Ishikawa (cell line): ENCODE measurements around the gene CDH23.

ENCODE experiments used
- CEBPB ChIP-seq: IDR thresholded peaks from 2 replicates; pipeline ENCODE4 v1.6.1; 2012
- CREB1 ChIP-seq: IDR thresholded peaks from 2 replicates; pipeline ENCODE4 v1.6.1; 2012; ENCODE audit warnings: low read depth
- EGR1 ChIP-seq: IDR thresholded peaks from 2 replicates; pipeline ENCODE4 v1.6.1; 2012
- EP300 ChIP-seq: IDR thresholded peaks from 2 replicates; pipeline ENCODE4 v1.6.1; 2012; ENCODE audit warnings: borderline replicate concordance
- FOXM1 ChIP-seq: IDR thresholded peaks from 2 replicates; pipeline ENCODE4 v1.6.1; 2012; ENCODE audit warnings: low read depth, borderline replicate concordance
- NFIC ChIP-seq: IDR thresholded peaks from 2 replicates; pipeline ENCODE4 v1.6.1; 2012
- RAD21 ChIP-seq: IDR thresholded peaks from 2 replicates; pipeline ENCODE4 v1.6.1; 2012; ENCODE audit warnings: low read depth
- REST ChIP-seq: IDR thresholded peaks from 2 replicates; pipeline ENCODE4 v1.6.1; 2012; ENCODE audit warnings: low read depth, mild to moderate bottlenecking
- TAF1 ChIP-seq: IDR thresholded peaks from 2 replicates; pipeline ENCODE4 v1.6.1; 2012; ENCODE audit warnings: low read depth, mild to moderate bottlenecking
- TCF12 ChIP-seq: IDR thresholded peaks from 2 replicates; pipeline ENCODE4 v1.6.1; 2012; ENCODE audit warnings: low read depth
- TEAD4 ChIP-seq: IDR thresholded peaks from 2 replicates; pipeline ENCODE4 v1.6.1; 2012
- YY1 ChIP-seq: IDR thresholded peaks from 2 replicates; pipeline ENCODE4 v1.6.1; 2012; ENCODE audit warnings: low read depth
- ZBTB7A ChIP-seq: IDR thresholded peaks from 2 replicates; pipeline ENCODE4 v1.6.1; 2012; ENCODE audit warnings: low read depth
- TF ChIP-seq, protein P1 (sequence below): IDR thresholded peaks from 2 replicates; pipeline ENCODE4 v1.6.1; 2012
- TF ChIP-seq, protein P2 (sequence below): IDR thresholded peaks from 2 replicates; pipeline ENCODE4 v1.6.1; 2012

CDH23 gene

DNA sequence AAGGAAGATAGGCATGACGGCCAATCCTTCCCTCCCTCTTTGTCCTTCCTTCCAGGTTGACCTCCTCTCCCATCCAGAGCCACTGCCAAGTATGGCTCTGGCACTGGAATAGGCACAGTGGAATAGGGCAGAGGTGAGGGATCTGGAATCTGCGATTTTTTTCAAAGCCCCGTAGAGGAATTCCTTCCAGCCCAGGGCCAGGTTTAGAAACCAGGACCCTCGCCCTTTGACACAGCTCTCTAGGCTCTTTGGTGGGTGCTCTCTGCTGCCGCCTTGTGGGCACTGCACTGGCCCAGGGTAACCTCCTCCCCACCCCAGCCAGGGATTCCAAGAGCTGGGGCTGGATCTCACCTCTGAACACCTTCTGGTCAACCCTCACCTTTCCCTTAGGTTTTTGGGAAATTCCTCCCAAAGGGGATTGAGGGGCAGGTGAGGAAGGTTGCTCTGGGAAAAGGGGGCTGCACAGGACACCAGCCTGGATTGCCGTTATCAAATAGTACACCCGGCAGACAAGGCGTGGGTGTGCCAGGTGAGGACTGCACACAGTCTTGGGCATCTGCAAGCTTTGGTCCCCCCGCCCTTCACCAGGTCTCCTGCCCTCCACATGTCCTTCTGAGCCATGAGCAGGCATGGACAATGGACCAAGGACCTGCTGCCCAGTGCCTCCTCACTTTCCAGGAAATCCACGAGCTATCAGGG is 300.1 kb downstream of the CDH23 start:
- TF ChIP-seq TAF1 (no peak), TCF12 (no peak), REST (no peak), EGR1 (no peak), ZBTB7A (0 out of 2 replicates have a peak, but pooled peaks have one; percentile 40), CEBPB (no peak), RAD21 (peak; percentile 68), TEAD4 (no peak; the same call in 1 of the 2 replicates), NFIC (0 out of 2 replicates have a peak, but pooled peaks have one; percentile 9), EP300 (no peak), FOXM1 (no peak), YY1 (no peak), CREB1 (no peak)
- TF ChIP-seq, protein P1, sequence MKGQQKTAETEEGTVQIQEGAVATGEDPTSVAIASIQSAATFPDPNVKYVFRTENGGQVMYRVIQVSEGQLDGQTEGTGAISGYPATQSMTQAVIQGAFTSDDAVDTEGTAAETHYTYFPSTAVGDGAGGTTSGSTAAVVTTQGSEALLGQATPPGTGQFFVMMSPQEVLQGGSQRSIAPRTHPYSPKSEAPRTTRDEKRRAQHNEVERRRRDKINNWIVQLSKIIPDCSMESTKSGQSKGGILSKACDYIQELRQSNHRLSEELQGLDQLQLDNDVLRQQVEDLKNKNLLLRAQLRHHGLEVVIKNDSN = no peak
- TF ChIP-seq, protein P2, sequence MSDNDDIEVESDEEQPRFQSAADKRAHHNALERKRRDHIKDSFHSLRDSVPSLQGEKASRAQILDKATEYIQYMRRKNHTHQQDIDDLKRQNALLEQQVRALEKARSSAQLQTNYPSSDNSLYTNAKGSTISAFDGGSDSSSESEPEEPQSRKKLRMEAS = no peak

DNA sequence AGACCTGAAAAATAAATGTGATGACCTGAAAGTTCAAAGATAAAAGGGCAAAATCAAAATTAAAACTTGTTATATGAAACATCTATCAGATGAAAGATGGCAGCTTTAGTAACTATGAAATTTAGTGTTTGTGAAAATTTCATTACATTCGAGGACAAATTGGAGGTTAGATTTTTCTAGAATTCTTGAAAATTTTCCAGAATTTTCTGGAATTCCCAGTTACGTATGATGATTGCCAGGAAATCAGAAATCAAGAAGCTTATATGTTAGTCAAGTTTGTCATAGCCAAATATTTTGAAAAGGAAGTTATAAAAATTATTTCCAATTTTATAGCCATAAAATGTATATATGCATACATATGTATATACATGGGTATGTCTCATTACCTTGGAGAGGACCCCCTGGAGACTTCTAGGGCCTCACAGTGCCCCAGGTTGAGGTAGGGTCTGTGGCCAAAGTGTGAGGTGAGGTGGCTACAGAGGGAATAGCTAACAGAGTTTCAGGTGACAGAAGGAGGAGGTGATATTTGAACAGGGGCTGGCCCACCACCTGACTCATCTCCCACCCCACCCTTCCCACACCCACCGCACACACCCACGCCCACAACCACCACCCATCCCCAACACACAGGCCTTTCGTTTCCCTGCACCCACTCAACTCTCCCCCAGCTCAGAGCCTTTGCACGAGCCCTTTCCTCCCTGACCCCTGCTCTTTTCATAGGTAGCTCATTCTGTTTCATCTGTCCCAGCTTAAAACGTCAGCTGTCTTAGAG is 301.4 kb downstream of the CDH23 start:
- no peak for TF ChIP-seq EP300
- TF ChIP-seq, protein P2 = no peak
- TF ChIP-seq TAF1 = no peak
- TF ChIP-seq TEAD4 = no peak
- TF ChIP-seq YY1 = no peak
- TF ChIP-seq TCF12 = no peak
- TF ChIP-seq, protein P1 = no peak
- TF ChIP-seq CEBPB = no peak
- no peak for TF ChIP-seq NFIC
- no peak for TF ChIP-seq RAD21
- TF ChIP-seq EGR1 = no peak
- no peak for TF ChIP-seq CREB1
- TF ChIP-seq ZBTB7A = no peak
- TF ChIP-seq FOXM1 = no peak
- no peak for TF ChIP-seq REST

- no peak for TF ChIP-seq CEBPB
- TF ChIP-seq REST = no peak
- TF ChIP-seq CREB1 = no peak
- TF ChIP-seq, protein P2 = no peak
- TF ChIP-seq TEAD4 = no peak
- TF ChIP-seq FOXM1 = no peak
- no peak for TF ChIP-seq EGR1
- TF ChIP-seq RAD21 = no peak
- TF ChIP-seq EP300 = no peak
- TF ChIP-seq, protein P1 = no peak
- no peak for TF ChIP-seq YY1
These were observed 302.0 kb downstream of the CDH23 start for GRCh38 chr10:71698737-71699136.
